DND-41 (cell line): ENCODE measurements around the gene MACROH2A2.

Experiments used
- ATAC-seq: fragments of 200-7000 bp; cut with Tn5 transposase; 3 replicates; pipeline ENCODE4 v1.9.1; 2021; ENCODE audit warnings: low read depth; ENCODE audit not compliant: insufficient read depth
- DNase-seq: peaks from one replicate; pipeline ENCODE4 v3.0.0-alpha.2; 2020
- H2AFZ ChIP-seq: 2 replicates; pipeline ENCODE4 v1.6.0; 2012; ENCODE audit warnings: low read depth, low read length
- H3K27ac ChIP-seq: 2 replicates; pipeline ENCODE4 v1.5.1; 2012; ENCODE audit warnings: low read length, inconsistent platforms
- H3K27me3 ChIP-seq: fragments of 200-600 bp; sonication (generic); 2 replicates; pipeline ENCODE4 v1.6.0; 2012; ENCODE audit warnings: low read length, mild to moderate bottlenecking, inconsistent platforms; ENCODE audit not compliant: insufficient read depth, poor library complexity
- H3K36me3 ChIP-seq: 2 replicates; pipeline ENCODE4 v1.5.1; 2012; ENCODE audit warnings: low read length, inconsistent platforms; ENCODE audit not compliant: insufficient read depth
- H3K4me1 ChIP-seq: 2 replicates; pipeline ENCODE4 v1.5.1; 2012; ENCODE audit warnings: mild to moderate bottlenecking, low read length; ENCODE audit not compliant: insufficient read depth
- H3K4me2 ChIP-seq: 2 replicates; pipeline ENCODE4 v1.6.0; 2012; ENCODE audit warnings: mild to moderate bottlenecking, moderate library complexity, low read length, inconsistent platforms; ENCODE audit not compliant: insufficient read depth
- H3K4me3 ChIP-seq, 2 experiments: fragments of 200-600 bp in 1 of 2; shearing (Covaris generic) in 1 of 2; 2 replicates each; pipeline ENCODE4 v1.5.1; 2012 to 2016; ENCODE audit warnings: inconsistent platforms in 2 of 2, low read length in 2 of 2, mild to moderate bottlenecking in 2 of 2, low read depth in 1 of 2, moderate library complexity in 1 of 2
- H3K79me2 ChIP-seq: 2 replicates; pipeline ENCODE4 v1.6.0; 2012; ENCODE audit warnings: low read length, inconsistent platforms; ENCODE audit not compliant: insufficient read depth
- H3K9ac ChIP-seq: 2 replicates; pipeline ENCODE4 v1.6.0; 2012; ENCODE audit warnings: low read depth, mild to moderate bottlenecking, inconsistent platforms, low read length, moderate library complexity
- H3K9me3 ChIP-seq: 2 replicates; pipeline ENCODE4 v1.5.1; 2012; ENCODE audit warnings: low read length, moderate library complexity, mild to moderate bottlenecking, inconsistent platforms; ENCODE audit not compliant: insufficient read depth, severe bottlenecking
- H4K20me1 ChIP-seq: 2 replicates; pipeline ENCODE4 v1.6.0; 2012; ENCODE audit warnings: low read length; ENCODE audit not compliant: insufficient read depth
- CTCF ChIP-seq: IDR thresholded peaks from 2 replicates; pipeline ENCODE4 v1.5.1; 2012; ENCODE audit warnings: borderline replicate concordance, low read length, moderate library complexity, mild to moderate bottlenecking; ENCODE audit not compliant: poor library complexity, severe bottlenecking; ENCODE audit errors: extremely low read depth
- EZH2 ChIP-seq: IDR thresholded peaks from 3 replicates; pipeline ENCODE4 v1.6.1; 2012; ENCODE audit warnings: borderline replicate concordance, low read depth, mild to moderate bottlenecking, moderate library complexity, low read length, inconsistent platforms; ENCODE audit not compliant: severe bottlenecking

The MACROH2A2 gene

DNA sequence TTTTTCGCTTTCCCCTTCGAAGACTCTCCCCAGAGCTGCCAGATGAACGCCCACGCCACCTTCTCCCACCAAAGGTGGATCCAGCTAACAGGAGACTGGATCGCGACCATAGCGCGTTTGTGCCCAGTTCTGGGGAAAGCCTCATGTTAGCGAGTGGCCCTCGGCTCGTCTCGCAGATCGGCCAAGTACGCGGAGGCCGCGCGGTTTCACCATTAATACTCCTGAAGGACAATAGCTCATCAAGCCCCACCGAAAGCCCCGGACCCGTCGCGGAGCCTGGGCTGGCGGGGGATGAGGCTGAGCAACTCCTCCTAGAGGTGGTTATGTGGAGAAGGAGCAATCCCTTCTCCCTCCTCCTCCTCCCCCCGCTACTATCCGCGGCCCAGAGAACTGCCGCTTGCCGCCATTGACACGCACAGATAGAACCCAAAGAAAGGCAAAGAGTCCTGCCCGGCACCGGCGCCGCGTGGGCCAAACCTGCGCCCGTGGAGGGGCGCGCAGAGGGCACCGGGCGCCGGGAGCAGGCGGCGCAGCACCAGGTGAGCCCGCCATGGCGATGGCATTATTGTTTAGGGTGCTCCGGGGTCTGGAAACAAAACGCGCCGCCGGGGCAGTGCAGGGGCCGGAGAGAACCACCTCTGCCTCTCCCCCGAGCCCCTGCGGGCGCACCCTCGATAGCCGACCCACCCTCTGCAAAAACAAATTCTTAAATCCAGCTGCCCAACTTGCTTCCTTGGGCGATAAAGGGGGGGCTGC, at the start of gene MACROH2A2:
Gene MACROH2A2, plus strand, starts transcription at position 385 of the 756 bp plus-strand sequence. CDS start 22,813 bp downstream, outside the sequence.
- DNase-seq (no peak), ATAC-seq (no peak)
- H3K4me1 ChIP-seq: no peaks in the 10 kb centered on the region
- H3K27me3 ChIP-seq: peaks cover 19% of the 10 kb centered on the region
- TF ChIP-seq CTCF: no peak
- no peak for TF ChIP-seq EZH2
- H3K79me2 ChIP-seq: no peaks in the 10 kb centered on the region
- H3K9ac ChIP-seq: no peak within 1 kb of the TSS
- H3K4me3 ChIP-seq: no peak within 1 kb of the TSS
- H4K20me1 ChIP-seq: no peaks in the 10 kb centered on the region
- no peaks in the 10 kb centered on the region for H3K9me3 ChIP-seq
- H3K27ac ChIP-seq: no peak within 1 kb of the TSS
- H3K36me3 ChIP-seq: no peaks in the 10 kb centered on the region
- no peak within 1 kb of the TSS for H3K4me2 ChIP-seq
- no peak within 1 kb of the TSS for H2AFZ ChIP-seq

GRCh38 chr10:70007116-70007820, 45.4 kb upstream of the MACROH2A2 start:
- Histone ChIP-seq H4K20me1 (no peaks in the 10 kb centered on the region), H3K36me3 (no peaks in the 10 kb centered on the region), H3K9ac (no peak overlapping the region), H3K27ac (no peak overlapping the region), H3K9me3 (no peaks in the 10 kb centered on the region), H3K4me1 (no peaks in the 10 kb centered on the region), H3K79me2 (no peaks in the 10 kb centered on the region), H3K27me3 (peaks cover 11% of the 10 kb centered on the region), H3K4me2 (no peak overlapping the region), H2AFZ (no peak overlapping the region), H3K4me3 (no peak overlapping the region)
- ATAC-seq (no peak), DNase-seq (no peak)
- TF ChIP-seq EZH2: no peak
- no peak for TF ChIP-seq CTCF

GRCh38 chr10:70031215-70031614, 21.4 kb upstream of the MACROH2A2 start:
- no peaks in the 10 kb centered on the region for H3K4me1 ChIP-seq
- H3K9ac ChIP-seq: no peak overlapping the region
- DNase-seq: no peak
- H3K9me3 ChIP-seq: peaks cover 13% of the 10 kb centered on the region
- no peak overlapping the region for H3K4me2 ChIP-seq
- no peaks in the 10 kb centered on the region for H4K20me1 ChIP-seq
- H3K27me3 ChIP-seq: no peaks in the 10 kb centered on the region
- no peak overlapping the region for H3K4me3 ChIP-seq
- no peak for ATAC-seq
- H2AFZ ChIP-seq: no peak overlapping the region
- no peaks in the 10 kb centered on the region for H3K79me2 ChIP-seq
- no peaks in the 10 kb centered on the region for H3K36me3 ChIP-seq
- H3K27ac ChIP-seq: no peak overlapping the region
- TF ChIP-seq EZH2 (no peak), CTCF (no peak)
